NT2/D1 (cell line): ENCODE results near the gene MACF1.

ENCODE experiments used
- SUZ12 ChIP-seq: IDR thresholded peaks from 2 replicates; pipeline ENCODE4 v1.6.1; 2011; ENCODE audit not compliant: insufficient read length, insufficient read depth; ENCODE audit errors: extremely low read depth
- YY1 ChIP-seq: IDR thresholded peaks from 2 replicates; pipeline ENCODE4 v1.6.1; 2011; ENCODE audit not compliant: insufficient read length, insufficient read depth

DNA sequence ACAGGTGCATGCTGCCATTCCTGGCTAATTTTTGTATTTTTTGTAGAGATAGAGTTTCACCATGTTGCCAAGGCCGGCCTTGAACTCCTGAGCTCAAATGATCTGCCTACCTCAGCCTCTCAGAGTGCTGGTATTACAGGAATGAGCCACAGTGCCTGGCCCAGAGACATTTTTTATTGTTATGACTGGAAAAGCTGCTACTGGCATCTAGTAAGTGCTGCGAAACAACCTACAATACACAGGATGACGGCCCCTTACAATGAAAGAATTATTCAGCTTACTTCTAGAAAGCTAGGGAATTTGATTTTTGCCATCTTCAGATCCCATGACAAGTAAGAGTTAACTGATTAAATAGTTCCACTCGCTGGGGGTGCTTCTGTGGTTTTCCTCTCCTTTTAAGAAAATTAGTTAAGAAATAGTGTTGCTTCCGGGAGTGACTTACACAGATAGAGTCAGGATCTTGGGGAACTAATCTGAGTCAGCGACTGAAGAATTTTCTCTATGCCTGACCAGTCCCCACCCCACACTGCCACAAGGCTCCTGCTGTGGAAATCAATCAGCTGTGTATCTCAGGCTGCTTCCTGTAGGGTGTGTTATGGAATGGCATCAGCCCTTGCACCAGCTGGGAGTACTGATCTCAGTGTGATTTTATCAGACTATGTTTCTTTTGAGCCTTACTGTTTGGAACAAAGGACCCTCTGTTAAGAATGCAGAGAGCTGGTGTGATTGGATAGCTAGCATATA is 194.0 kb downstream of the MACF1 start:
- TF ChIP-seq YY1 (no peak), SUZ12 (no peak)
